ENCODE results near the gene SLC2A3.
"Not testable (repeated sequence)": the region's sequence is repeated elsewhere in the genome, so short reads cannot be mapped to it uniquely, and the experiment has no call there.

SLC2A3 gene

DNA sequence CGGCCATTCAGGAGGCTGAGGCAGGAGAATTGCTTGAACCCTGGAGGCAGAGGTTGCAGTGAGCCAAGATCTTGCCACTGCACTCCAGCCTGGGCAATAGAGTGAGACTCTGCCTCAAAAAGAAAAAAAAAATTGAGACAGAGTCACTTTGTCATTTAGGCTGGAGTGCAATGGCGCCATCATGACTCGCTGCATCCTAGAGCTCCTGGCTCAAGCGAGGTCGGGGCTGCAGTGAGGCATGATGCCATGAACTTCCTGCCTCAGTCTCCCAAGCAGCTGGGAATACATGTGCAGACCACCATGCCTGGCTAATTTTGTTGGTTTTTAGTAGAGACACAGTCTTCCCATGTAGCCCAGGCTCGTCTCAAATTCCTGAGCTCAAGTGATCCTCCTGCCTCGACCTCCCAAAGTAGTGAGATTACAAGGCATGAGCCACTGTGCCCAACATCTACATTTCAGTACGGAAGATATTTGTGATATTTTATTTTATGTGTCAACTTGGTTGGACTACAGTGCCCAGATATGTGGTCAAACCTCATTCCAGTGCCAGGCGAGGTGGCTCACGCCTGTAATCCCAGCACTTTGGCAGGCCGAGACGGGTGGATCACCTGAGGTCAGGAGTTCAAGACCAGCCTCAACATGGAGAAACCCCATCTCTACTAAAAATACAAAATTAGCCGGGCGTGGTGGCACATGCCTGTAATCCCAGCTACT is 14.4 kb upstream of the SLC2A3 start:
- not testable (repeated sequence) for DNase-seq (ENCODE audit: low spot score)

DNA sequence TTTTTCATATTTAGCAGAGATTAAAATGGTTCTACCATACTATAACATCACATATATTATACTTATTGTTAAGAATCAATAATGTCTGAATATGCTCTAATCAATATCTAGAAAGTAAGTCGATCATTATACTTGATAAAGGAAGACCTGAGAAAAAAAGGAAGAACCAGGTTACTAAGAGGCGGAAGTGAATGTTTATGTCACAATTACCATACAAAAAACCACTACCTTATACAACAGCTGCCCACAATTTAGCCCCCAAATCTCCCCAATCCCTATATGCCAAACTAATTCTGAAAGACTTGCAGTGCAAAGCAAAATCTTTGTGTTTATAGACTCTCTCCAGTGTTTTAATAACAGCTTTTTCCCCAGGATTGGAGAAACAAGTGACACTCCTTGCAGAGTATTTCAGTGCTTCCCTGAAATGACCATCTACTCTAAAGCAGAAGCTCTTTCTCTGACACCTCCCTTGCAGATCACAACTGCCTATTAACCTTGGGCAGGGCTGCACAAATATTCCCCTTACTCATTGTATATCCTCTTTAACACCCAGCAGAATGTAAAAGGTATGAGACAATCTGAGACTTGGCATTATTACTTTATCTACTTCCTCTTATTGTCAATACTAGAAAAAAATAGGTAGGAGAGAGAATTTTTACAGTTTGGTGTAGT is 12.7 kb upstream of the SLC2A3 start:
- DNase-seq (ENCODE audit: low spot score) = no peak

DNA sequence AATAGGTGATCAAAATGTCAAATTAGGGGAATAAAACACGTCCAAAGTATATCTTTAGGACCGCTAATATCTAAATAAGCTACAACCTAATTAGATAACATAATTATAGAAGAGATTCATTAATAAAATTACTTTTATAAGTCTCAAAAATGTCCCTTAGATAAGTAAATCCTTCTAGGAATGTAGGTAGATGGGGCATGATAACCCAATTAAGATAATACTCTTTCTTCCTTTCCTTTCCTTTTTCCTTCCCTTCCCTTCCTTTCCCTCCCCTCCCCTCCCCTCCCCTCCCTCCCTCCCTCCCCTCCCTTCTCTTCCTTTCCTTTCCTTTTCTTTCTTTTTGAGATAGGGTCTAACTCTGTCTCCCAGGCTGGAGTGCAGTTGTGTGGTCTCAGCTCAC is 11.0 kb upstream of the SLC2A3 start:
- DNase-seq (ENCODE audit: low spot score) = no peak

DNA sequence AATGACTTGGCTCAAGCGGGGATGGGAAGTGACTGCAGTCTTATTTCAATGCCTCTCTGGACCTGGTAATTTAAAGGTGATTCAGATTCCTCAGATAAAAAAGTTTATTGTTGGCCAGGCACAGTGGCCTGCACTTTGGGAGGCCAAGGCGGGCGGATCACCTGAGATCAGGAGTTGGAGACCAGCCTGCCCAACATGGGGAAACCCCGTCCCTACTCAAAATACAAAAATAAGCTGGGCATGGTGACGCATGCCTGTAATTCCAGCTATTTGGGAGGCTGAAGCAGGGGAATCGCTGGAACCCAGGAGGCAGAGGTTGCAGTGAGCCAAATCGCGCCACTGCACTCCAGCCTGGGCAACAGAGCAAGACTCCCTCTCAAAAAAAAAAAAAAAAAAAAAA is 8.8 kb upstream of the SLC2A3 start:
- not testable (repeated sequence) for DNase-seq (ENCODE audit: low spot score)

DNA sequence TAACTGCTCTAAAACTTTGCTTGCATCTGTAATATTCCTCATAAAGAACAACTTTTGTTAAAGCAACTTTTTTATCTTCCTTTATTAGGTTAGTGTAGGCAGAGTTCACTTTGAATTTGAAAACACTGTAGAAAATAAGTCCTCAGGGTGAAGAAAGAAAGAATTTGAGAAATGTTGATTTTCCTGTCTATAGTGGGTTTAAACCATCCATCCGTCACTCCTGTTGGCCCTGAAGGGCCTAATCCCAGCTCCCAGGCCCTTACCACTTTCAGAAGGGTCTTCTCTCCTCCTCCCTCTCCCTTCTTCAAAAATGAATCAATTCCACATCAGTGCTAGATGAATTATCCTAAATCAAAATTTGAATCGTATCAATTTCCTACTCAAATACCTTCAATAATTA is 4.9 kb upstream of the SLC2A3 start:
- DNase-seq (ENCODE audit: low spot score) = no peak

DNA sequence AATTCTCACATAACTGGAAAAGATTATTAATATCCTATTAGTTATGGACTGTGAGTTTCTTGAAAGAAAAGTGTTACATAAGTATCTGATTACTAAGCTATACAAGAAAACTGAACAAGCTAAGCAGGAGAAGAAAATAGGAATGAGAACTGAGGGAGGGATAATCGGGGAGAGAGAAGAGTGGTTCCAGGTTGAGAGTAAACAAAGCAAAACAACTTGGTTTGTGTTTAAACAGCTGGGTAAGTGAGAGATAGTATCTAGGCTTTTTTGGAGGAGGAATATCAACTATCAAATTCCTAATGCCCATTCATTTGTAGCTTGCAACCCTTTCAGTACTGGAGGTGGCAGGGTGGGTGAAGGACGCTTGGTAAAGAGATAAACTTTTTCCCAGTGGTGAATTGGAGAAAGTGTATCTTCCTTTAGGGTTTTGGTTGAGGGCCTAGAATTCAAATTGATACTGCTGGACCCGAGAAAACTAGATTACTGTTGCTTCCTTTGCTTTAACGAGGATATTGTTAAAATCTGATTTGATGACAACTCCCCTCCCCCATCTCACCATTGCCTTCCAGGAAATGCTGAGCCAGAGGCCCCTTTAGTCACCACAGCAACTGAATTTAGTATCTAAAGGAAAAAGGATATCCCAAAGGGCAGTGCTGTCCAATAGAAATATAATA is 2.0 kb upstream of the SLC2A3 start:
- DNase-seq (ENCODE audit: low spot score) = no peak

DNA sequence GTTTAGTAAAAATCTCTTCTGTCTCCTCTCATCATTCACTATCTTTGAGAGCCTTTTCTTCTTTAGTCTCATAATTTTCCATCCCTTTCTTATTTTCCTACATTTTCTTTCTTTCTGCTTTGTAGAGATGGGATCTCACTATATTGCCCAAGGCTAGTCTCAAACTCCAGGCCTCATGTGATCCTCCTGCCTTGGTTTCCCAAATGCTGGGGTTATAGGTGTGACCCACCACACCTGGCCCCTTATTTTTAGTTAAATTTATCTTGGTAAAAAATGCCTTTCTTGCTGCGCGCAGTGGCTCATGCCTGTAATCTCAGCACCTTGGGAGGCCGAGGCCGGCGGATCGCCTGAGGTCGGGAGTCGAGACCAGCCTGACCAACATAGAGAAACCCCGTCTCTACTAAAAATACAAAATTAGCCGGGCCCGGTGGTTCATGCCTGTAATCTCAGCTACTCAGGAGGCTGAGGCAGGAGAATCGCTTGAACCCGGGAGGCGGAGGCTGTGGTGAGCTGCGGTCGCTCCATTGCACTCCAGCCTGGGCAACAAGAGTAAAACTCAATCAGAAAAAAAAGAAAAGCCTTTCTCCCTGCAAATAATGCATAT is 996 bp downstream of the SLC2A3 start:
- no peak for DNase-seq (ENCODE audit: low spot score)

DNA sequence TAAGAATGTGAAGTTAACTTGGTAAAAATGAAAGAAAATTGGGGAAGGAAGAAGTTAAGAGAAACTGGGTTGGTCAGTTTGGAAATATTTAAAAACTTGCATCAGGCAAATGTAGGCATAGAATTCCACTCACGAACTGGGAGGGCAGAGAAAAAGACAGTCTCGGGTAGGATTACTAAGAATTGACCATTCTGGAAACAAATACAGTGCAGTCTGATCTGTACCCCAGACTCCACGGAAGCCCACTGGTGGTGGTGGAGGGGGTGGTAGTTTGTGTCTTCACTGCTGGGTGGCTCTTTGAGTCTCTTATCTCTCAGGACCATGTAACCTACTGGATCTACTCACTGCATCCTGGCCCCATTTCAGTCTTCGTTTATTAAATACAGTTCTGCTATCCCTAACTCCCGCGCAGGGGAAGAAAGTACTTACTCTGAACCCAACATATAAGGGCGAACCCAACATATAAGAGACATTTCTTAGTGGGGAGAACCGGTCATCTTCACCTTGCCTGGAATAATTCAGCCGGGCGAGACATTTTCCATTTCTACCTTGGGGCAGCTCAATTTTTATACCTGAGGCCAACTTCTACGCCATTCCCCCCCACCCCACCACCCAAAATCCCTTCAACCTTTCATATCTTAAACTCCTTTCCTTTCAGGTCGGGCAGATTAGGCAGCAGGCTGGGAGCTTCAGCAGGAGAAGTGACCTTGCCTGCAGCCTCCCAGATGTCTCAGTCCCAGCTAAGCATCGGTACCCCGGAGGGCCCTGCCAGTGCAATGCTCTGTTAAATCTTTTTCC is 1.7 kb downstream of the SLC2A3 start:
- DNase-seq (ENCODE audit: low spot score) = no peak

DNA sequence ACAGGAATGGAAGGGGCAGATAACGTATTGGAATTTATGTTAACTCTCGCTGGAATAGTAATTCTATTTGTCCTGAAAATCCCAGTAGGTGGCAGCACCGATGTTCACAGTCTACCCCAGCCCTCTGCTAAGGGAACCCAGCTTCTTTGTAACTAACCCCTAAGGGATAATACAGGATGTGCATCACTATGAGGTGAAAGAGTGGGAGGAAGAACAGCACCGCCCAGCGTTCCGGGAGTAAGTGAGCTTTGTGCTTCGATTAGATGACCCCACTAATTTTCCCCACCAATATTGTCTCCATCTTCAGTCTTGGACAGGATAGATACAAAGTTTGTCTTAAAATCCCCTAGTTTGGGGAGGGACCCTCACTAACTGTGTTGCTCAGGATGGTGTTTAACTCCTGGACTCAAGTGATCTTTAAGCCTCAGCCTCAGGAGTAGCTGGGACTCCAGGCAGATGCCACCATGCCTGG is 2.7 kb downstream of the SLC2A3 start:
- DNase-seq (ENCODE audit: low spot score) = no peak

DNA sequence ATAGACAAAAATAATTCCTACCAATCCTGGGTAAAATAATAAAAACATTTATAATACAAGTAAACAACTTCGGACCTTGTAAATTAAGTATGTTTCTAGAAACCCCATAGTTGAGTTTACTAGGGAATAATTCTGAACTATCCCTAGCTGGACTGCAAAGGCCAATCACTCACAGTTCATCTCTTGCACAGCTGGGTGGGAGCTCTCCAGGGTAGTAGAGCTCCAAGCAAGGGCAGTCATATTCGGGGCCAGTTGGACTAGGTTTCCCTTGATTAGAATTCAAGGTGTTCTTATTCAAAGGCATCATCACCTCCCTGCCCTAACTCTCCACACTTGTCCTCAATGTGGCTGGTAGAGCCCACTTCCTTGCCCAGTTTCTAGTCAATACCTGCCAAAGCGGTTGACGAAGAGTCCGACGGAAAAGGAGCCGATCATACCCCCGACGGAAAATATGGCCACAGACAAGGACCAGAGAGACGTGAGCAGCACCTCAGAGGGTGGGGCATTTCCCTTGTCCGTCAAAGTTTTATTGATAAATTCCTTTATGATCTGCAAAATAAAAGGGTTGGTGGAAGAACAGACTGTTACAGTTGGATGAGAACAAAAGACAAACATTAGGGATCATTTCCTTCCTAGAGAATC is 3.3 kb downstream of the SLC2A3 start:
- DNase-seq (ENCODE audit: low spot score) = not testable (repeated sequence)

DNA sequence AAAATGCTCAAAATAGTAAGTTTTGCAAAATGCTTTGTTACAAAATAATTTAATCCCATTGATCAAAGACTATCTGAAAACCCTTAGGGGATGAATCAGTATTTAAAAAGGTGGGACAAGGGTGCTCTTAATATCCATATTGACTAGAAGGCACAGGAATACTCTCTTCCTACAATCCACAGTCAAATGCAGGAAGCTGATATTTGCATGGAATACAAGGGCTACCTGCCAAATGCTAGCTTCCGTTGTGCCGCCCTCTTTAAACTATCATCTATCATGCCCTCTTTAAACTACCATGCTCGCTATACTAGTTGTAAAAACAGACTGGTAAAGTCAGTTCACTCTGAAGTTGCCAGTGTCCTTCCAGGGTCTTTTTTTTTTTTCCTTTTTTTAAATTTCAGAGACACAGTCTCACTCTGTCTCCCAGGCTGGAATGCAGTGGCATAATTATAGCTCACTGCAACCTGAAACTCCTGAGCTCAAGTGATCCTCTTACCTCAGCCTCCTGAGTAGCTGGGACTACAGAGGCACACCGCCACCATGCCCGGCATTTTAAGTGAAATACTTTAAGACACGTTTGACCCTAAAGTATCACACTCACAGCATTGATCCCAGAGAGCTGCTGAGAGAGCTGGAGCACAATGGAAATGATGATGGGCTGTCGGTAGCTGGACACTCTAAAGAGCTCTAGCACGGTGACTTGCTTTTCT is 6.7 kb downstream of the SLC2A3 start:
- DNase-seq (ENCODE audit: low spot score) = no peak

DNA sequence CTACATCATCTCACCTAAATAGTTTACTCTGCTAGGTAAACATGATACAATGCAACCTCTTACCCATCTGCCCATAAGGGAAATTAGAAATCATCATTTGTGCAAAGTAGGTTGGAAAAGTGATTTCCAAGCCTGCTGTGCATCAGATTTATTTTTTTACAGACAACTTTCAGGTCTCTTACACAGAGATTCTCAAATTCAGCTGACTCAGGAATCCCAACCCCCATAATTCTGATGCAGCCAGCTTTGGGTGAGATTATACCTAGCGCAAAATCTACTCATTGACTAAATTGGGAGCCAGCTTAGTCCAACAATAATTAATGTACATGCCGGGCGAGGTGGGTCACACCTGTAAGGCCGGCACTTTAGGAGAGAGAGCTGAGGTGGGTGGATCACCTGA is 8.5 kb downstream of the SLC2A3 start:
- DNase-seq (ENCODE audit: low spot score) = no peak

DNA sequence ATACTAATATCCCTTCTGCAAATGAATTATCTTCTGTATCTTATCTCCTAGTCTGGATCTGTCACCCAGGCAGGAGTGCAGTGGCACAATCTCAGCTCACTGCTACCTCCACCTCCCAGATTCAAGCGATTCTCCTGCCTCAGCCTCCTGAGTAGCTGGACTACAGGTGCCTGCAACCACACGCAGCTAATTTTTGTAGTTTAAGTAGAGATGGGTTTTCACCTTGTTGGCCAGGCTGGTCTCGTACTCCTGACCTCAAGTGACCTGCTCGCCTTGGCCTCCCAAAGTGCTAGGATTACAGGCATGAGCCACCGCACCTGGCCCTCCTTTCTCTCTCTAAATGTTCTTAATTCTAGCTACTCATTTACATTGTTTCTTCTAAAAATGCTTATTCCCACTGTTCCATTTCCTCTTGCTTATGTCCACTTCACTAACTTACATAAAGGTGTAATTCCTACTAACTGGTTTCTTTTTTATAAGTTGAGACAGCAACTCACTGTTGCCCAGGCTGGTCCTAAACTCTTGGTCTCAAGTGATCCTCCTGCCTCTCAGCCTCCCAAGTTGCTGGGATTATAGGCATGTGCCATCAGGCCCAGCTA is 9.8 kb downstream of the SLC2A3 start:
- DNase-seq (ENCODE audit: low spot score) = not testable (repeated sequence)

DNA sequence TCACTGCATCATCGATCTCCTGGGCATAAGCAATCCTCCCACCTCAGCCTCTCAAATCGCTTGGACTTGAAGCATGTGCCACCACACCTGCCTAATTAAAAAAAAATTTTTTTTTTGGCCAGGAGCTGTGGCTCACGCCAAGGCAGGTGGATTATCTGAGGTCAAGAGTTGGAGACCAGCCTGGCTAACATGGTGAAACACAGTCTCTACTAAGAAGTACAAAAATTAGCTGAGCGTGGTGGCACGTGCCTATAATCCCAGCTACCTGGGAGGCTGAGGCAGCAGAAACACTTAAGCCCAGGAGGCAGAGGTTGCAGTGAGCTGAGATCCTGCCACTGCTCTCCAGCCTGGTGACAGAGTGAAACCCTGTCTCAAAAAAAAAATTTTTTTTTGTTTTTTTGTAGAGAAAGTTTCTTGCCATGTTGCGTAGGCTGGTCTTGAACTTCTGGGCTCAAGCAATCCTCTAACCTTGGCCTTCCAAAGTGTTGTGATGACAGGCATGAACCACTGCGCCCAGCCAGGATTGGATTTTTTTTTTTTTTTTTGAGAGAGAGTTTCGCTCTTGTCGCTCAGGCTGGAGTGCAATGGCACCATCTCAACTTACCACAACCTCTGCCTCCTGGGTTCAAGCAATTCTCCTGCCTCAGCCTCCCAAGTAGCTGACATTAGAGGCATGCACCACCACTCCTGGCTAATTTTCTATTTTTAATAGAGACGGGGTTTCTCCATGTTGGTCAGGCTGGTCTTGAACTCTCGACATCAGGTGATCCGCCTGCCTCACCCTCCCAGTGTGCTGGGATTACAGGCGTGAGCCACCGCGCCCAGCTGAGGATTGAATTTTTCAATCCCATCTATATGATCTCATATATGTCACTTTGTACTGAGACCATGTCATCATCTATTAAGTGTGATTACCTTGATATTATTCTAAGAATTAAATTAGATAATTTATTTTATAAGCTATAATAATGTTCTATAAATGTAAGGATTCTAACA is 12.4 kb downstream of the SLC2A3 start:
- no peak for DNase-seq (ENCODE audit: low spot score)

DNA sequence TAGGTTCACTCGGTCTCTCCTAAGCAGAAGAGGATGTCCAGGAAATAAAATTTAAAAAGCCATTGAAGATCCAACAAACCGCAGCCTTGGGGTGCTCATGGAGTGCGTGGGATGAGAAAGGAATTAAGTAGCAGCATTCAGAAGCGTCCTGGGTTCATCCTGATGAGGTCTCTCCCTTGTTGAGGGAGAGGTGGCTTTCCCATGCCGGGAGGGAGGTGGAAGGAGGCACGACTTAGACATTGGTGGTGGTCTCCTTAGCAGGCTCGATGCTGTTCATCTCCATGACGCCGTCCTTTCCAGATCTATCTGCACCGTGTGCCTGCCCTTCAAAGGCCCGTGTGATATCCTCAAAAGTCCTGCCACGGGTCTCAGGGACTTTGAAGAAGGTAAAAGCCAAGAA is 14.8 kb downstream of the SLC2A3 start:
- DNase-seq (ENCODE audit: low spot score) = not testable (repeated sequence)

DNA sequence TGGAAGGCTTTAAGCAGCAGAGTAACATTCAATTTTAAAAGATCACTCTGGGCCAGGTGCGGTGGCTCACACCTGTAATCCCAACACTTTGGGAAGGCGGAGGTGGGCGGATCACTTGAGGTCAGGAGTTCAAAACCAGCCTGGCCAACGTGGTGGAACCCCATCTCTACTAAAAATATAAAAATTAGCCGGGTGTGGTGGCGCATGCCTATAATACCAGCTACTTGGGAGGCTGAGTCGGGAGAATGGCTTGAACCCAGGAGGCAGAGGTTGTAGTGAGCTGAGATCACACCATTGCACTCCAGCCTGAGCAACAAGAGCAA is 17.8 kb downstream of the SLC2A3 start:
- not testable (repeated sequence) for DNase-seq (ENCODE audit: low spot score)

DNA sequence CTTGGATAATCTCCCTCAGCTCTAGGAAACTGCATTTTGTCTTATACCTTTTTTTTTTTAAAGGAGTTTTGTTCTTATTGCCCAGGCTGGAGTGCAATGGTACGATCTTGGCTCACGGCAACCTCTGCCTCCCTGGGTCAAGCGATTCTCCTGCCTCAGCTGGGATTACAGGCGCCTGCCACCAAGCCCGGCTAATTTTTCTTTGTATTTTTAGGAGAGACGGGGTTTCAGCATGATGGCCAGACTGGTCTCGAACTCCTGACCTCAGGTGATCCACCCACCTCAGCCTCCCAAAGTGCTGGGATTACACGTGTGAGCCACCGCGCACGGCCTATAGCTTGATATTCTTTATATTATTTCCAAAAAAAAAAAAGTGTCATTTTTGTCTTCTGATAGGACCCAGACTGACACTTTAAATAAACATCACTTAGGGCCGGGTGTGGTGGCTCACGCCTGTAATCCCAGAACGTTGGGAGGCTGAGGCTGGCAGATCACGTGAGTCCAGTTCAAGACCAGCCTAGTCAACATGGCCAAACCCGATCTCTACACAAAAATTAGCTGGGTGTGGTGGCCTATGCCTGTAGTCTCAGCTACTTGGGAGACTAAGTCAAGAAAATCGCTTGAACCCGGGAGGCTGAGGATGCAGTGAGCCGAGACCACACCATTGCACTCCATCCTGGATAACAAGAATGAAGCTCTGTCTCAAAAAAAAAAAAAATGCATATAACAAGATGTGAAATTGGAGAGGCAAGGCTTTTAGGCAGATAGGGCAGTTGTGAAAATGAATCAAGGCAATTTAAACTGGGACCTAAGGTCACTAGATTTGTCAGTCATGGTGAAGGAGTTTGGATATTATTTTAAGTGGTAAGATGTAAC is 18.4 kb downstream of the SLC2A3 start:
- no peak for DNase-seq (ENCODE audit: low spot score)

DNA sequence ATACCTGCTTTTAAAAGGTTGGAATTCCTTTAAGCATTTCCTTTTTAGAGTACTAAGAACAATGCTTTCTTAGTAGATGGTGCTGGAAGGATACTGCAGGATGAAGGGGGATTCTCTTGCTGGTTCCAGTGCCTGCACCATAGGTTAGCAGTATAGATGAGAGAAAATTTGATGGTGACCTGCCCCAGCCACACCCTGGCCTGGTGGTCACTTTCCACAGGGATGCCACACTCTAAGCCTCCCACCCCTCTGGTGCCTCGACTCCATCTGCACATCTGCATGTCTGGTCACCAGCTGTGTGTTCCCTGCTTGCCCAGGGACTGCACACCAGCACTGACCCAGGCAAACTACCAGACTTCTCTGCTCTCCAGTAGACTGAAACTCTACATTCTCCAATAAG is 19.1 kb downstream of the SLC2A3 start:
- DNase-seq (ENCODE audit: low spot score) = no peak

Data from left forelimb (tissue), 1 donor.